ENCODE data around the gene DDR1. TPM values are rescaled to one million over a fixed set of nuclear protein-coding genes. Genes with fewer than 3 reads are reported as not detected.
A peak's percentile ranks its signal among the peaks of the same experiment; 100 is the strongest.

The DDR1 gene
- 21.4 TPM for polyA plus RNA-seq (2012; ENCODE audit: insufficient read depth, insufficient read length, low read depth)

DNA sequence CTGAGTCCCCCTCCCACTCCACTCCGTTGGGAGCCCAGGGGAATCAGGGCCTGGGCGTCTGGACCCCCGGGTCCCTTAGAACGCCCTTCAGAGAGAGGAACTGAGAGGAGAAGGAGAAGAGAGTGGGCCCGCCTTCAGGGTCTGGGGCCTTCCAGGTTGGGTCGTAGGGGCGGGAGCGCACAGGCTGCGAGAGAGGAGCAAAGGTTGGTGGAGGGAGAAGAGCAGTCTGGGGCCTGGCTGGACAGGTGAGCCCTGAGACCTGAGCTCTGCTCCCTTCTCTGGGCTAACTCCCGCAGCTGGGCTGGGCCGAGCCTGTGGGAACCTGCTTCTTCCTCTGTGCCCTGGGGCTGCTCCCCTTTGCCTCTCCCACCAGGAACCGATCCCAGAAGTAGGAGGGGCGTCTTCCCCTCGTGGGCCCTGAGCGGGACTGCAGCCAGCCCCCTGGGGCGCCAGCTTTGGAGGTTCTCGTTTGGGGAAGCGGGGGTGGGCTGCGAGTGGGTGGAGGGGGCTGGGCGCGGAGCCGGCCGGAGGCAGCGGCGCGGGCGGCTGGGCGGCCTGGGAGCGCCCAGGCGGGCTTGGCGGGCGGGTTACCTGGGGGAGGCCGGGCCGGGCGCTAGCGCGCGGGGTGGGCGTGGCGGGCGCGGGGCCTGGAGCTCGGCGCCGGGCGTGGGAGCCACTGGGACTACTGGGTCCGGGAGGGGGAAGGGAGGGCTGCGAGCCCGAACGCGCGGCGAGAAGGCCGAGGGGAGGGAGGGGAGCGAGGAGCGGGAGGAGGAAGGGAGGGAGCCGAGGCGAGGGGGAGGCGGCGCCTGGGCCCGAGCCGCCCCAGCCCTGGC is at the start of gene DDR1:
TSS of gene DDR1 (plus strand) at position 835 of the 836 bp plus-strand sequence. CDS start 4,211 bp downstream, outside the sequence.
- Histone ChIP-seq H3K4me1 (peaks cover 33% of the 10 kb centered on the region), H3K4me3 (ENCODE audit: low read depth, low read length) (peak within 1 kb of the TSS; percentile 71), H3K36me3 (no peaks in the 10 kb centered on the region), H3K9me3 (no peaks in the 10 kb centered on the region), H3K27me3 (no peaks in the 10 kb centered on the region)
- no peak for TF ChIP-seq CTCF (IDR thresholded peaks at IDR 0.05; ENCODE audit: low read depth, low read length)
- DNase-seq, result peak; percentile 67

DNA sequence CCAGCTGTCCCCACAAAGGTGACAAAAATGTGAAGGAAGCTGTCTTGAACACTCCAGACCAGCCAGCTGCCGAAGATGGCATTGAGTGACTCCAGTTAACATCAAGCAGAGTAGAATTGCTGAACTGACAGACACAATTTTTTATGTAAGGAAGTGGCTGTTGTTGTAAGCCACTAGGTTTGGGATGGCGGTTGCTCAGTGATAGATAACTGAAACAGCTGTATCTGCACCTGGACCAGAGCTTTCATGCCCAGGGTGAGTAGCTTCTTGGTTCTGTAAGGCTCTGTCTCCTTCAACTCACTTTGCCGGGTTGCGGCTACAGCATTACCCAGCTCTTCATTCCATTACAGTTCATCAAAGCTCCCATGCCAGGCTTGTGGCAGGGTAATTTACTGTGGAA is 49.7 kb upstream of the DDR1 start:
- no peak for TF ChIP-seq CTCF (IDR thresholded peaks at IDR 0.05; ENCODE audit: low read depth, low read length)
- Histone ChIP-seq H3K4me1 (peaks cover 4% of the 10 kb centered on the region; the same call in 1 of the 2 replicates), H3K9me3 (no peaks in the 10 kb centered on the region), H3K36me3 (no peaks in the 10 kb centered on the region), H3K4me3 (ENCODE audit: low read depth, low read length) (no peak overlapping the region), H3K27me3 (no peaks in the 10 kb centered on the region)
- DNase-seq, result no peak

DNA sequence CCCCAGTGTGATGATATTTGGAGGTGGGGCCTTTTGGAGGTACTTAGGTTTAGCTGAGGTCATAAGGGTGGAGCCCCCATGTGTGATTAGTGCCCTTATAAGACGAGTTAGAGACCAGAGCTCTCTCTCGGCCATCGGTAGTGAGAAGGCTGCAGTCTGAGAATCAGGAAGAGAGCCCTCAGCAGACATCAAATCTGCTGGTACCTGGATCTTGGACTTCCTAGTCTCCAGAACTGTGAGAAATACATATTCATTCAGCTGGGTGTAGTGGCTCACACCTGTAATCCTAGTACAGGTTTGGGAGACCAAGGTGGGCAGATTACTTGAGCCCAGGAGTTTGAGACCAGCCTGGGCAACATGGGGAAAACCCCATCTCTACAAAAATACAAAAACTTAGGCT is 48.7 kb upstream of the DDR1 start:
- Histone ChIP-seq H3K4me1 (peaks cover 4% of the 10 kb centered on the region; the same call in 1 of the 2 replicates), H3K4me3 (ENCODE audit: low read depth, low read length) (no peak overlapping the region), H3K36me3 (no peaks in the 10 kb centered on the region), H3K9me3 (no peaks in the 10 kb centered on the region), H3K27me3 (no peaks in the 10 kb centered on the region)
- DNase-seq, result no peak
- TF ChIP-seq CTCF (IDR thresholded peaks at IDR 0.05; ENCODE audit: low read depth, low read length), result no peak

GRCh38 chr6:30836431-30836866 is 47.9 kb upstream of the DDR1 start:
- Histone ChIP-seq H3K36me3 (no peaks in the 10 kb centered on the region), H3K4me3 (ENCODE audit: low read depth, low read length) (no peak overlapping the region), H3K9me3 (no peaks in the 10 kb centered on the region), H3K4me1 (peaks cover 4% of the 10 kb centered on the region; the same call in 1 of the 2 replicates), H3K27me3 (no peaks in the 10 kb centered on the region)
- no peak for DNase-seq
- TF ChIP-seq CTCF (IDR thresholded peaks at IDR 0.05; ENCODE audit: low read depth, low read length), result no peak

DNA sequence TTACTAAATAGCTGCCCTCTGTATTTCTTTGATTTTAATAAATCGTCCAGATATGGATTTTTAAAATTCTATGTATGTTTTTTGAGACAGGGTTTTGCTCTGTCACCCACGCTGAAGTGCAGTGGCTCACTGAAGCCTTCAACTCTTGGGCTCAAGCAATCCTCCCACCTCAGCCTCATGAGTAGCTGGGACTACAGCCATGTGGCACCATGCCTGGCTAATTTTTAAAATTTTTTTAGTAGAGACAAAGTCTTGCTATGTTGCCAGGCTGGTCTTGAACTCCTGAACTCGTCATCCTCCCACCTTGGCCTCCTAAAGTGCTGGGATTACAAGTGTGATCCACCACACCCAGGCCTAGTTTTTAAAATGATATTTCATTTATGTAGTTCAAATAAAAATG is 47.4 kb upstream of the DDR1 start:
- no peak for DNase-seq
- Histone ChIP-seq H3K9me3 (no peaks in the 10 kb centered on the region), H3K36me3 (no peaks in the 10 kb centered on the region), H3K27me3 (no peaks in the 10 kb centered on the region), H3K4me3 (ENCODE audit: low read depth, low read length) (no peak overlapping the region), H3K4me1 (peaks cover 6% of the 10 kb centered on the region; the same call in 1 of the 2 replicates)
- TF ChIP-seq CTCF (IDR thresholded peaks at IDR 0.05; ENCODE audit: low read depth, low read length), result no peak

- H3K36me3 ChIP-seq, result no peaks in the 10 kb centered on the region
Observed at GRCh38 chr6:30837432-30837831, 46.9 kb upstream of the DDR1 start.

More at GRCh38 chr6:30837432-30837831, 46.9 kb upstream of the DDR1 start:
- DNase-seq, result no peak
- Histone ChIP-seq H3K9me3 (no peaks in the 10 kb centered on the region), H3K4me1 (peaks cover 8% of the 10 kb centered on the region; the same call in 1 of the 2 replicates), H3K27me3 (no peaks in the 10 kb centered on the region), H3K4me3 (ENCODE audit: low read depth, low read length) (no peak overlapping the region)
- TF ChIP-seq CTCF (IDR thresholded peaks at IDR 0.05; ENCODE audit: low read depth, low read length), result no peak
